Lower lobe of right lung (tissue), 2 donors: ENCODE data around the gene MC4R. TPM values are rescaled to one million over a fixed set of nuclear protein-coding genes. Genes with fewer than 3 reads are reported as not detected.

Experiments used
- ATAC-seq, 2 donors: fragments of 200-7000 bp; cut with Tn5 transposase; one replicate each; pipeline ENCODE4 v1.9.1; 2020 to 2022; ENCODE audit warnings: mild to moderate bottlenecking in 2 of 2, moderate library complexity in 2 of 2
- DNase-seq: peaks from one replicate; pipeline ENCODE4 v3.0.0-alpha.2; 2020
- H3K27ac ChIP-seq: fragments of 200-600 bp; one replicate; pipeline ENCODE4 v1.8.0; 2022
- H3K27me3 ChIP-seq: fragments of 200-600 bp; one replicate; pipeline ENCODE4 v1.8.0; 2022; ENCODE audit warnings: low read depth
- H3K36me3 ChIP-seq: fragments of 200-600 bp; one replicate; pipeline ENCODE4 v1.8.0; 2022; ENCODE audit warnings: mild to moderate bottlenecking
- H3K4me1 ChIP-seq: fragments of 200-600 bp; one replicate; pipeline ENCODE4 v1.8.0; 2022
- H3K4me3 ChIP-seq: fragments of 200-600 bp; one replicate; pipeline ENCODE4 v1.8.0; 2022; ENCODE audit warnings: mild to moderate bottlenecking
- H3K9me3 ChIP-seq: fragments of 200-600 bp; one replicate; pipeline ENCODE4 v1.8.0; 2022
- CTCF ChIP-seq: fragments of 200-600 bp; IDR thresholded peaks from one replicate; pipeline ENCODE4 v1.8.0; 2022; ENCODE audit warnings: antibody characterized with exemption, mild to moderate bottlenecking
- intact Hi-C: fragments of 100-400 bp; cut with DNase I; formaldehyde crosslinking; loops from one replicate; pipeline ENCODE4 v1.11.0; 2022
- total RNA-seq: library from RNA; stranded (reverse); fragmentation: NEBNext Ultra II Directional; extraction: Animal tissue kit (Norgen Biotek cat#: 25700); gene quantifications from one replicate; pipeline ENCODE4 v1.2.1, GENCODE V29; 2021
- donor health status: DM: no; HTN: yes; CAD: no; lungs with severe emphysema.

The MC4R gene
- total RNA-seq, 1 donor from 2014 or later = 0.35 TPM

GRCh38 chr18:60327880-60328279 lies 44.7 kb downstream of the MC4R start:
- intact Hi-C loops = no loop called here
- no peak for ATAC-seq
- TF ChIP-seq CTCF = no peak
- H3K27me3 ChIP-seq = no peaks in the 10 kb centered on the region
- H3K4me3 ChIP-seq = no peak overlapping the region
- no peaks in the 10 kb centered on the region for H3K36me3 ChIP-seq
- H3K27ac ChIP-seq = no peak overlapping the region
- no peaks in the 10 kb centered on the region for H3K9me3 ChIP-seq
- no peaks in the 10 kb centered on the region for H3K4me1 ChIP-seq
- no peak for DNase-seq

GRCh38 chr18:60322591-60322990 lies 50.0 kb downstream of the MC4R start:
- Histone ChIP-seq H3K36me3 (no peaks in the 10 kb centered on the region), H3K27me3 (no peaks in the 10 kb centered on the region), H3K27ac (no peak overlapping the region), H3K4me3 (no peak overlapping the region), H3K4me1 (no peaks in the 10 kb centered on the region), H3K9me3 (no peaks in the 10 kb centered on the region)
- no peak for ATAC-seq
- no peak for TF ChIP-seq CTCF
- intact Hi-C loops = no loop called here
- no peak for DNase-seq
